Cortex of kidney (tissue), 1 donor: ENCODE results near the gene ARHGAP42.
"Not testable (repeated sequence)": the region's sequence is repeated elsewhere in the genome, so short reads cannot be mapped to it uniquely, and the experiment has no call there.

Experiments used
- DNase-seq: peaks from one replicate; lab custom pipeline; 2025; lab: John Stamatoyannopoulos, UW

Gene ARHGAP42

GRCh38 chr11:100687054-100687629 is at the start of gene ARHGAP42:
Gene ARHGAP42 (plus strand): TSS chr11:100687288. CDS start chr11:100687679, 391 bp downstream.
- peak; percentile 17 for DNase-seq

GRCh38 chr11:100637706-100638105 is 49.4 kb upstream of the ARHGAP42 start:
- no peak for DNase-seq

DNA sequence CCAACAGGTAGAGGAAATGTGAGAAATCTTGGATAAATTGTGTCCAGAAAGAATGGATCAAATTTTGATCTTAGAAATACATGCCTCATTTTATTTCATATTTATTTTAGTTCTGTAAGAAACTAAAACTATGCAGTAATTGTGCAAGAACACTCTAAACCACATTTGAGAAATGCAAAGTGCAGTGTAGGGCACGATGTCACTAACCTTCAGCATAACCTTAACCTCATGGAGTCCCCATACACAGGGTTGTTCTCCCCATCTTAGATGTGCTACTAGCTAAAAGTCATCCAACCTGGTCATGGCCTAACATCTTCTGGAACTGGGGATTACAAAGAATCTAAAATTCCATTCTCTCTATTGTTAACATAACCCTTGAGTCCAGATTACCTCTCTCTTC is 48.4 kb upstream of the ARHGAP42 start:
- no peak for DNase-seq

GRCh38 chr11:100639140-100639539 is 47.9 kb upstream of the ARHGAP42 start:
- DNase-seq, result no peak

DNA sequence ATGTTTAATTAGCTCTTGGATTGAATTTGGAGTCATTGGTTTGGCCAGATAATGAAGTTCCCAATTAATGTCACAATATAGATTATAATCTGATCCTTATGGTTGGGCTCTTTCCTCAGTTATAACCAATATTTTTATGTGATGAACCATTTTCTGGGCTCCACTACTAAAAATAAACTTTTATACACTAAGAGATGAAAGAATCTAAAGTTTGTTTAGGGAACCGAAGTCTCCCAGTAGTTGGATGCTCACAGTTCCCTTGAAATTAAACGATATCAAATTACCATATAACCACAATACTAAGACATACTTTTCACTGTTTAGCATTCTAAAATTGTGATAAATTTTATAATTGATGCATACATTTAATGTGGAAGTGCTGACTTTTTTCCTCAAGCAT is 47.0 kb upstream of the ARHGAP42 start:
- no peak for DNase-seq

GRCh38 chr11:100640646-100641045 is 46.4 kb upstream of the ARHGAP42 start:
- no peak for DNase-seq

- DNase-seq, result no peak
Measured at GRCh38 chr11:100641456-100641855, 45.6 kb upstream of the ARHGAP42 start.

GRCh38 chr11:100646545-100646944 is 40.5 kb upstream of the ARHGAP42 start:
- DNase-seq, result no peak

GRCh38 chr11:100647861-100648260 is 39.2 kb upstream of the ARHGAP42 start:
- DNase-seq, result no peak

DNA sequence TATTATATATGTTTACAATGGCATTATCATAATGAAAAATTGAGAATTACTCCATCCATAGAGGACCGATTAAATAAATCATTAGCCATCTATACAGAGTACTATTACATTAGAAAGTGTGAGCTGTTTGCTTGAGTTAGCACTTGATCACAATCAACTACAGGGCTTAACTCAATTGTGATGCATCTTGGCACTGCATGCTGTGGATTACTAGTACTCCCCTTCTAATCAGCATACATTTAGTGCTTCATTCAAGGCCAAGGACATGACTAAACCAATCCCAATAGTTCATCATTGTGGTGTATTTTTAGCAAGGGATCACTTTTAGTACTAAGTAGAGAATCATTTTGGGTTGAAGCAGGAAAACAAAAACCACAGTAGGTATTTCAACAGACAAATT is 23.5 kb upstream of the ARHGAP42 start:
- DNase-seq, result no peak

GRCh38 chr11:100663996-100664395 is 23.1 kb upstream of the ARHGAP42 start:
- no peak for DNase-seq

- DNase-seq, result not testable (repeated sequence)
Measured at GRCh38 chr11:100666816-100667215, 20.3 kb upstream of the ARHGAP42 start.

- no peak for DNase-seq
Measured at GRCh38 chr11:100667449-100667848, 19.6 kb upstream of the ARHGAP42 start.

DNA sequence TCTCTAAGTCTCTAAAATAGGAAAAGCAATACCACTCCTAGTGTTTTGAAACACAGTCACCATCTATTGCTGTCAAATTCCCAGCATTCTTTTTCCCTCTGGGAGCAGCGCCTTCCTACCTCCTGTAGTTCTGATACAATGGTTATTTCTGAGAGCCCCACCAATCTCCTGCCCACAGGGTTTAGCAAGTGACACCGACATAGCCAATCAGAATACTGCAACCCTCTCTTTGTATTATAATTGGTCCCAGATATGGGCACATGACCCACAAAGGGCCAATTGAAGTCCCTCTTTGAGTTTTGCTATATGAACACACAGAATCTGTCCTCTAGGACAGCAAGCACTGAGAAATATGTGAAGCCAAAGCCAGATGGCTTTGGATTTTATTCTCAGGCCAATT is 16.9 kb upstream of the ARHGAP42 start:
- no peak for DNase-seq

DNA sequence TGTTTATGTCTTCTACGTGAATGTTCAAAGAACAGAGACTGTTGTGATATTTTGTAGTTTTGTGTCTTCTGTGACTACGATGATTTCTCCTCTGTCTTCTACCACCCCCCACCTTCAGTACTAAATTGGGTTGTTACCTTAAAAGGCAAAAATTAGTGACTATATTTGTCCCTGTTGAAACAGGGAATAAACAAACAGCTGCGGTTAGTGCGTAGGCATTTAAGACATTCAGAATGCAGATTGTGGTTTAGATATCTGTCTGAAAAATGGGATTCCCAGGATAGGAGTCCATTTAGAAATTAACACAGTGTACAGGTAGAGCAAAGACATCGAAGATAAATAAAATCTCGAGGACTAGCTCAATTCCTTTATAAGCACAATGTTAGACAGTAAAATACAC is 15.6 kb upstream of the ARHGAP42 start:
- DNase-seq, result no peak

- no peak for DNase-seq
Measured at GRCh38 chr11:100672498-100673033, 14.5 kb upstream of the ARHGAP42 start.

GRCh38 chr11:100673063-100673462 is 14.0 kb upstream of the ARHGAP42 start:
- no peak for DNase-seq

DNA sequence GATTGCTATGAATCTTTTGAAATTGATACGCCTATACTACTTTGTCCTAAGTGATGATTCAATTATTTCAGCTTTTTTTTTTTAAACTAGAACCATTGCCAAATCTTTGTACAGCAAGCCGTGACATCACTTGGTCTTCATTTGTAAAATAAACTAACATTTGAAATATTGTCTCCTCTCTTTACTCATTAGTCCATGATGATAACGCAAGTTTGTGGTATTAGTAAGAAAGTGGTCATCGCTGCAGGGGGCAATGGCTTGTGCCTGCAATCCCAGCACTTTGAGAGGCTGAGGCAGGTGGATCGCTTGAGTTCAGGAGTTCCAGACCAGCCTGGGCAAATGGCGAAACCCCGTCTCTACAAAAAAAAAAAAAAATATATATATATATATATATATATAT is 12.9 kb upstream of the ARHGAP42 start:
- DNase-seq, result no peak

DNA sequence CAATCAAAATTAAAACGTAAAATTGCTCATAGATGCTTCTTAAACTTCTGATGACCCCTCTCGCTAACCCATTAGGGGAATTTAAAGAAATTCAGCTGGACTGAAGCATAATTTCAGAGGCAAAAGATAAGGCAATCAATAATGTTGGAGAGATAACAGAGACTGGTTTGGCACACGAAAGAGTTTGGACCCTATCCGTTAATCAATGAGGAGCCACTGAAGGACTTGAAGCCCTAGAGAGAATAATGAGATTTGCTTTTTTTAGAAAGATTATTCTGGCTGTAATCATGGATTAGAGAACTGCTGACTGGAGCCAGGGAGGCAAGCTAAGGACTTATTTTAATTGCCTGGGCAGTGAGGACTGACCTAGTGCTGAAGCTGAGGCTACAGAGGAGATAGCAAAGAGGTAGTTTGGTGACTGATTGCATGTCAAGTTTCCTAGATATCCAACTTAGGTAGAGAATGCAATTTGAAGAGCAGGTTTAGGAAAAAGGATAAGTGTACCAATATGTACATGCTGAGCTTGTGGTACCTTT is 11.9 kb upstream of the ARHGAP42 start:
- no peak for DNase-seq

- DNase-seq, result no peak
Measured at GRCh38 chr11:100676901-100677300, 10.2 kb upstream of the ARHGAP42 start.

- DNase-seq, result no peak
Measured at GRCh38 chr11:100677796-100678195, 9.3 kb upstream of the ARHGAP42 start.

GRCh38 chr11:100680070-100680469 is 7.0 kb upstream of the ARHGAP42 start:
- DNase-seq, result no peak

GRCh38 chr11:100681064-100681502 is 6.0 kb upstream of the ARHGAP42 start:
- DNase-seq, result no peak
